HAP-1 (cell line): ENCODE measurements around the gene PCDHA8.
A peak's percentile ranks its signal among the peaks of the same experiment; 100 is the strongest.
"Not testable (repeated sequence)": the region's sequence is repeated elsewhere in the genome, so short reads cannot be mapped to it uniquely, and the experiment has no call there.

Experiments
- DNase-seq, 2 experiments: peaks; one replicate each; pipeline ENCODE4 v3.0.0-alpha.2; 2016 to 2020; ENCODE audit warnings: low spot score in 2 of 2
- H3K27me3 ChIP-seq: fragments of 250-450 bp; sonication (Bioruptor Pico); 2 replicates; pipeline ENCODE4 v1.5.1; 2020; ENCODE audit warnings: low read depth, mild to moderate bottlenecking, moderate library complexity
- H3K36me3 ChIP-seq: fragments of 250-450 bp; sonication (Bioruptor Pico); replicated peaks from 2 replicates; pipeline ENCODE4 v1.5.1; 2020; ENCODE audit warnings: mild to moderate bottlenecking
- H3K4me1 ChIP-seq: fragments of 250-450 bp; sonication (Bioruptor Pico); 2 replicates; pipeline ENCODE4 v1.5.1; 2020; ENCODE audit warnings: mild to moderate bottlenecking
- H3K4me3 ChIP-seq: fragments of 250-450 bp; sonication (Bioruptor Pico); 2 replicates; pipeline ENCODE4 v1.5.1; 2020; ENCODE audit warnings: mild to moderate bottlenecking, moderate library complexity
- H3K9me3 ChIP-seq: fragments of 250-450 bp; sonication (Bioruptor Pico); 2 replicates; pipeline ENCODE4 v1.5.1; 2020; ENCODE audit warnings: mild to moderate bottlenecking, moderate library complexity
- in situ Hi-C: fragments of 300-500 bp; cut with MboI; formaldehyde crosslinking; loops from 3 replicates; pipeline ENCODE4 v1.14.3; 2020; ENCODE audit warnings: low sequenced_read_pairs, inconsistent platforms, mixed read lengths

Gene PCDHA8

DNA sequence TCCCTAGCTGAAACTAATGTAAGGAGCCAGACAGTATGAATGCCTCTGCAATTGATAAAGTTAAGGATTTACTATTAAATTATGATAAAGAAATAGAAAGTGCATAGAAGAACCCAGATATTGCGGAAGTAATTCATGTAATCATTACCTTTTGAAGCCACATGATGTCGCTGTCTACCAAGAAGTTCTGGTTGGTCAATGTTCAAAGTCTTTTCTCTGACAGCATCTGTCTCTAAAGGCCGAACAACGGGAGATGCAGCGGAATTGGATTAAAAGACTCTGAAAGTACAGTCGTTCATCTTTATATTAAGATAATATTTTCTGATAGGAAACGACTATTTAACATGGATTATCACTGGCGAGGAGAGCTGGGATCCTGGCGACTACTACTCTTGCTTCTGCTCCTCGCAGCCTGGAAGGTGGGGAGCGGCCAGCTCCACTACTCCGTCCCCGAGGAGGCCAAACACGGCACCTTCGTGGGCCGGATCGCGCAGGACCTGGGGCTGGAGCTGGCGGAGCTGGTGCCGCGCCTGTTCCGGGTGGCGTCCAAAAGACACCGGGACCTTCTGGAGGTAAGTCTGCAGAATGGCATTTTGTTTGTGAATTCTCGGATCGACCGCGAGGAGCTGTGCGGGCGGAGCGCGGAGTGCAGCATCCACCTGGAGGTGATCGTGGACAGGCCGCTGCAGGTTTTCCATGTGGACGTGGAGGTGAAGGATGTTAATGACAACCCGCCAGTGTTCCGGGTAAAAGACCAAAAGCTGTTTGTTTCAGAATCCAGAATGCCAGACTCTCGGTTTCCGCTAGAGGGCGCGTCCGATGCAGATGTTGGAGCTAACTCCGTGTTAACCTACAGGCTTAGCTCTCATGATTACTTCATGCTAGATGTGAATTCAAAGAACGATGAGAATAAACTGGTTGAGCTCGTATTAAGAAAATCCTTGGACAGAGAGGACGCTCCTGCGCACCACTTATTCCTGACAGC, at the start of gene PCDHA8:
PCDHA8 (plus strand) TSS at position 210 of the 985 bp plus-strand sequence; CDS start at position 345, 135 bp downstream.
- in situ Hi-C loops: no loop called here
- Histone ChIP-seq H3K9me3 (no peaks in the 10 kb centered on the region), H3K4me3 (no peak within 1 kb of the TSS), H3K4me1 (no peaks in the 10 kb centered on the region), H3K36me3 (no peaks in the 10 kb centered on the region), H3K27me3 (no peaks in the 10 kb centered on the region)
- peak in 1 of 2 experiments; percentile 40 for DNase-seq

DNA sequence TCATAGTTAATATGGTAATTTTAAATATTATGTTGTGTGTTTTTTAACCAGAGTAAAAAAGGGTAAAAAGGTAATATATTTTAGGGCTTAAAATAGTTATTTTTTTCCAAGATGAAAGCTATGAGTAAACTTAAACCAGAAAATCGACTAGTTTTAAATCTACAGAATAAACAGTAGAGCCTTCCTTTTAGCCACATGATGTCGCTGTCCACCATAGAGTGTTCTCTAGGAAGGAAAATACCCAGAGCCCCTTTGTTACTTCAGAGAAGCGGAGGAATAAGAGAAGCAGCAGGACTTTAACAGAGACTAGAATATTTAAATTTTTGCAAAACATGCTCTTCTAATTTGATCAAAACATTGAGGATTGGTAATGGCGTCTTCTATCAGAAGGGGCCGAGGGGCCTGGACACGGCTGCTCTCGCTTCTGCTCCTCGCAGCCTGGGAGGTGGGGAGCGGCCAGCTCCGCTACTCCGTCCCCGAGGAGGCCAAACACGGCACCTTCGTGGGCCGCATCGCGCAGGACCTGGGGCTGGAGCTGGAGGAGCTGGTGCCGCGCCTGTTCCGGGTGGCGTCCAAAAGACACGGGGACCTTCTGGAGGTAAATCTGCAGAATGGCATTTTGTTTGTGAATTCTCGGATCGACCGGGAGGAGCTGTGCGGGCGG, 46.3 kb upstream of the PCDHA8 start, which contains the start of gene PCDHA2:
PCDHA2 (plus strand) TSS at position 258 of the 664 bp plus-strand sequence.
- Histone ChIP-seq H3K9me3 (no peaks in the 10 kb centered on the region; the same call in 1 of the 2 replicates), H3K36me3 (no peaks in the 10 kb centered on the region), H3K4me1 (no peaks in the 10 kb centered on the region), H3K4me3 (no peak within 1 kb of the TSS), H3K27me3 (no peaks in the 10 kb centered on the region)
- in situ Hi-C loops: no loop called here
- no peak for DNase-seq

- DNase-seq: peak in 1 of 2 experiments; percentile 7
- H3K4me1 ChIP-seq: no peaks in the 10 kb centered on the region
- H3K27me3 ChIP-seq: no peaks in the 10 kb centered on the region
- in situ Hi-C loops: no loop called here
- H3K9me3 ChIP-seq: no peaks in the 10 kb centered on the region; the same call in 1 of the 2 replicates
- no peak overlapping the region for H3K4me3 ChIP-seq
- H3K36me3 ChIP-seq: no peaks in the 10 kb centered on the region
These were observed 45.7 kb upstream of the PCDHA8 start for GRCh38 chr5:140795259-140795641.

GRCh38 chr5:140796072-140796717, 44.8 kb upstream of the PCDHA8 start:
- DNase-seq, in situ Hi-C loops, H3K4me3 ChIP-seq, H3K4me1 ChIP-seq, H3K36me3 ChIP-seq, H3K9me3 ChIP-seq, H3K27me3 ChIP-seq: not testable (repeated sequence)

DNA sequence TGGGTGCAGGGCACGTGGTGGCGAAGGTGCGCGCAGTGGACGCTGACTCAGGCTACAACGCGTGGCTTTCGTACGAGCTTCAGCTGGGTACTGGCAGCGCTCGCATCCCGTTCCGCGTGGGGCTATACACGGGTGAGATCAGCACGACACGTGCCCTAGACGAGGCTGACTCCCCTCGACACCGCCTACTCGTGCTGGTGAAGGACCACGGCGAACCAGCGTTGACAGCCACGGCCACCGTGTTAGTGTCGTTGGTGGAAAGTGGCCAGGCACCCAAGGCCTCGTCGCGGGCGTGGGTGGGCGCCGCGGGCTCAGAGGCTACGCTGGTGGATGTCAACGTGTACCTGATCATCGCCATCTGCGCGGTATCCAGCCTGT, 44.3 kb upstream of the PCDHA8 start:
- Histone ChIP-seq H3K36me3 (no peaks in the 10 kb centered on the region), H3K9me3 (peaks cover 2% of the 10 kb centered on the region), H3K4me3 (no peak overlapping the region), H3K27me3 (no peaks in the 10 kb centered on the region), H3K4me1 (no peaks in the 10 kb centered on the region)
- in situ Hi-C loops: no loop called here
- no peak for DNase-seq

GRCh38 chr5:140800816-140801493, 40.0 kb upstream of the PCDHA8 start, which contains the start of gene PCDHA3:
PCDHA3 (plus strand) TSS chr5:140801057.
- Histone ChIP-seq H3K27me3 (no peaks in the 10 kb centered on the region), H3K36me3 (no peaks in the 10 kb centered on the region), H3K4me3 (peak within 1 kb of the TSS; percentile 30), H3K9me3 (peaks cover 4% of the 10 kb centered on the region; the same call in 1 of the 2 replicates), H3K4me1 (no peaks in the 10 kb centered on the region)
- in situ Hi-C loops: no loop called here
- DNase-seq: peak; percentile 64 to 74

DNA sequence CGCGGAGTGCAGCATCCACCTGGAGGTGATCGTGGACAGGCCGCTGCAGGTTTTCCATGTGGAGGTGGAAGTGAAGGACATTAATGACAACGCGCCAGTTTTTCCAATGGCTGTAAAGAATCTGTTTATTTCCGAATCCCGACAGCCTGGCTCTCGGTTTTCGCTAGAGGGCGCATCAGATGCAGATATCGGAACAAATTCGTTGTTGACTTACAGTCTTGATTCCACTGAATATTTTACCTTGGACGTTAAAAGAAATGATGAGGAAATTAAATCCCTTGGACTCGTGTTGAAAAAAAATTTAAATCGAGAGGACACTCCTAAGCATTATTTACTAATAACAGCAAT, 39.5 kb upstream of the PCDHA8 start:
- in situ Hi-C loops: no loop called here
- peak; percentile 43 to 69 for DNase-seq
- Histone ChIP-seq H3K36me3 (no peaks in the 10 kb centered on the region), H3K4me1 (no peaks in the 10 kb centered on the region), H3K4me3 (peak overlapping the region; percentile 30), H3K27me3 (no peaks in the 10 kb centered on the region), H3K9me3 (peaks cover 4% of the 10 kb centered on the region; the same call in 1 of the 2 replicates)

- DNase-seq, in situ Hi-C loops, H3K9me3 ChIP-seq, H3K4me1 ChIP-seq, H3K4me3 ChIP-seq, H3K36me3 ChIP-seq, H3K27me3 ChIP-seq: not testable (repeated sequence)
These were observed 38.6 kb upstream of the PCDHA8 start for GRCh38 chr5:140802381-140802780.

DNA sequence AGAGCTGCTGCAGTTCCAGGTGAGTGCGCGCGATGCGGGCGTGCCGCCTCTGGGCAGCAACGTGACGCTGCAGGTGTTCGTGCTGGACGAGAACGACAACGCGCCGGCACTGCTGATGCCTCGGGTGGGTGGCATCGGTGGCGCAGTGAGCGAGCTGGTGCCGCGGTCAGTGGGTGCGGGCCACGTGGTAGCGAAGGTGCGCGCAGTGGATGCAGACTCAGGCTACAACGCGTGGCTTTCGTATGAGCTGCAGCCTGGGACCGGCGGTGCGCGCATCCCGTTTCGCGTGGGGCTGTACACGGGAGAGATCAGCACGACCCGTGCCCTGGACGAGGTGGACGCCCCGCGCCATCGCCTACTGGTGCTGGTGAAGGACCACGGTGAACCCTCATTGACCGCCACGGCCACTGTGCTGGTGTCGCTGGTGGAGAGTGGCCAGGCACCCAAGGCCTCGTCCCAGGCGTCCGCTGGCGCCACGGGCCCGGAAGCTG, 38.2 kb upstream of the PCDHA8 start:
- Histone ChIP-seq H3K27me3 (no peaks in the 10 kb centered on the region), H3K36me3 (no peaks in the 10 kb centered on the region)
- in situ Hi-C loops: no loop called here

DNA sequence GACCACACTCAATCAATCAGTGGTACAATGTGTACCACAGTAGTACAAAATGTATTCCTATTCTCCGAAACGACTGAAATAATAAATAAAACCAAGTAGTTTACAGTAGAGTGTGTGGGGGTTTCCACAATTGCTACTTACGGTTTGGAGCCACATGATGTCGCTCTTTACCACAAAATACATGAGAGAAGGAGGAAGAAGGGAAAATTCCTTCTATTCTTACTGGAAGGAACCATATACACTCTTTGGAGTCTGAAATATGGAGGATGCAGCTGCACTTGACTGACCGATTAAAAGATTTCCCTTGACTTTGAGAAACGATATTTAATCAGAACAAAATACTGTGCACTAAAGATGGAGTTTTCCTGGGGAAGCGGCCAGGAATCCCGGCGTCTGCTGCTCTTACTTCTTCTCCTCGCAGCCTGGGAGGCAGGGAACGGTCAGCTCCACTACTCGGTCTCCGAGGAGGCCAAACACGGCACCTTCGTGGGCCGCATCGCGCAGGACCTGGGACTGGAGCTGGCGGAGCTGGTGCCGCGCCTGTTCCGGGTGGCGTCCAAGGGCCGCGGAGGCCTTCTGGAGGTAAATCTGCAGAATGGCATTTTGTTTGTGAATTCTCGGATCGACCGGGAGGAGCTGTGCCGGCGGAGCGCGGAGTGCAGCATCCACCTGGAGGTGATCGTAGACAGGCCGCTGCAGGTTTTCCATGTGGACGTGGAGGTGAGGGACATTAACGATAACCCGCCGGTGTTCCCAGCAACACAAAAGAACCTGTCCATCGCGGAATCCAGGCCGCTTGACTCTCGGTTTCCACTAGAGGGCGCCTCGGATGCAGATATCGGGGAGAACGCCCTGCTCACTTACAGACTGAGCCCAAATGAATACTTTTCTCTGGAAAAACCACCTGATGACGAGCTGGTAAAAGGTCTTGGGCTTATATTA, 33.9 kb upstream of the PCDHA8 start, which contains the start of gene PCDHA4:
PCDHA4 (plus strand) TSS at position 235 of the 942 bp plus-strand sequence.
- DNase-seq: peak in 1 of 2 experiments; percentile 46
- H3K36me3 ChIP-seq: no peaks in the 10 kb centered on the region
- H3K4me1 ChIP-seq: no peaks in the 10 kb centered on the region
- no peaks in the 10 kb centered on the region for H3K27me3 ChIP-seq
- no peaks in the 10 kb centered on the region for H3K9me3 ChIP-seq
- in situ Hi-C loops: no loop called here
- no peak within 1 kb of the TSS for H3K4me3 ChIP-seq

More for the DNA sequence above, 38.2 kb upstream of the PCDHA8 start:
- Histone ChIP-seq H3K4me1 (no peaks in the 10 kb centered on the region), H3K4me3 (no peak overlapping the region), H3K9me3 (peaks cover 4% of the 10 kb centered on the region; the same call in 1 of the 2 replicates)
- DNase-seq: no peak

- H3K36me3 ChIP-seq, in situ Hi-C loops, H3K9me3 ChIP-seq, DNase-seq, H3K4me1 ChIP-seq, H3K27me3 ChIP-seq, H3K4me3 ChIP-seq: not testable (repeated sequence)
These were observed 32.6 kb upstream of the PCDHA8 start for GRCh38 chr5:140808241-140808888.

GRCh38 chr5:140808889-140809291, 32.1 kb upstream of the PCDHA8 start:
- no peaks in the 10 kb centered on the region for H3K36me3 ChIP-seq
- no peaks in the 10 kb centered on the region for H3K4me1 ChIP-seq
- no peaks in the 10 kb centered on the region for H3K27me3 ChIP-seq
- no peaks in the 10 kb centered on the region for H3K9me3 ChIP-seq
- no peak for DNase-seq
- in situ Hi-C loops: no loop called here
- H3K4me3 ChIP-seq: no peak overlapping the region
